Neural progenitor cell (in vitro differentiated cells): Measurements from ENCODE around the gene ZGLP1.

Source experiments
- EZH2 ChIP-seq: fragments of 200-600 bp; sonication (generic); IDR thresholded peaks from 2 replicates; pipeline ENCODE4 v1.6.1; 2017; ENCODE audit warnings: antibody characterized with exemption, mild to moderate bottlenecking, moderate library complexity
- EZH2phosphoT487 ChIP-seq: fragments of 200-600 bp; sonication (generic); IDR thresholded peaks from 2 replicates; pipeline ENCODE4 v1.6.1; 2017; ENCODE audit warnings: antibody characterized with exemption
- TF ChIP-seq, protein P1 (sequence below): fragments of 200-600 bp; sonication (generic); IDR thresholded peaks from 2 replicates; pipeline ENCODE4 v1.5.1; 2017; ENCODE audit warnings: antibody characterized with exemption, mild to moderate bottlenecking

DNA sequence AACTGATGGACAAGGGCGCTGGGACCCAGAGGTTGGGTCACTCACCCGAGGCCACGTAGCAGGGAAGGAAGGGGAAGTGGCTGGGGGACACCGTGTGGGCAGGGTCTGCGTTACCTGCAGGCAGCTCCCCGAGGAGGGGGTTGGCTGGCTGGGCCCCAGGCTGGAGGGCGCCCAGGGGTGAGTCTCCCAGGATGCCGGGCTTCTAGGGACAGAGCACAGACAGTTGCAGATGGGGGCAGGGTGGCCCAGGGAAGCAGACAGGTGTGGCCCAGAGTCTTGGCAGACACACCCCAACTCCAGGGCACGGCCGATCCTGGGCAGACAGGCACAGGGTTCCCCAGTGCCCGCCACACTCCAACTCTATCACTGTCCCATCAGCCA is 11.8 kb upstream of the ZGLP1 start:
- TF ChIP-seq, protein P1, sequence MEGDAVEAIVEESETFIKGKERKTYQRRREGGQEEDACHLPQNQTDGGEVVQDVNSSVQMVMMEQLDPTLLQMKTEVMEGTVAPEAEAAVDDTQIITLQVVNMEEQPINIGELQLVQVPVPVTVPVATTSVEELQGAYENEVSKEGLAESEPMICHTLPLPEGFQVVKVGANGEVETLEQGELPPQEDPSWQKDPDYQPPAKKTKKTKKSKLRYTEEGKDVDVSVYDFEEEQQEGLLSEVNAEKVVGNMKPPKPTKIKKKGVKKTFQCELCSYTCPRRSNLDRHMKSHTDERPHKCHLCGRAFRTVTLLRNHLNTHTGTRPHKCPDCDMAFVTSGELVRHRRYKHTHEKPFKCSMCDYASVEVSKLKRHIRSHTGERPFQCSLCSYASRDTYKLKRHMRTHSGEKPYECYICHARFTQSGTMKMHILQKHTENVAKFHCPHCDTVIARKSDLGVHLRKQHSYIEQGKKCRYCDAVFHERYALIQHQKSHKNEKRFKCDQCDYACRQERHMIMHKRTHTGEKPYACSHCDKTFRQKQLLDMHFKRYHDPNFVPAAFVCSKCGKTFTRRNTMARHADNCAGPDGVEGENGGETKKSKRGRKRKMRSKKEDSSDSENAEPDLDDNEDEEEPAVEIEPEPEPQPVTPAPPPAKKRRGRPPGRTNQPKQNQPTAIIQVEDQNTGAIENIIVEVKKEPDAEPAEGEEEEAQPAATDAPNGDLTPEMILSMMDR, result no peak
- no peak for TF ChIP-seq EZH2
- TF ChIP-seq EZH2phosphoT487, result no peak
